GM19328 (cell line): ENCODE measurements around the gene CNTN5.

Experiments used
- ATAC-seq: cut with Tn5 transposase; IDR thresholded peaks from one replicate; pipeline ENCODE4 v1.9.1; 2021; ENCODE audit warnings: mild to moderate bottlenecking, moderate library complexity; ENCODE audit not compliant: unreplicated experiment

Gene CNTN5

DNA sequence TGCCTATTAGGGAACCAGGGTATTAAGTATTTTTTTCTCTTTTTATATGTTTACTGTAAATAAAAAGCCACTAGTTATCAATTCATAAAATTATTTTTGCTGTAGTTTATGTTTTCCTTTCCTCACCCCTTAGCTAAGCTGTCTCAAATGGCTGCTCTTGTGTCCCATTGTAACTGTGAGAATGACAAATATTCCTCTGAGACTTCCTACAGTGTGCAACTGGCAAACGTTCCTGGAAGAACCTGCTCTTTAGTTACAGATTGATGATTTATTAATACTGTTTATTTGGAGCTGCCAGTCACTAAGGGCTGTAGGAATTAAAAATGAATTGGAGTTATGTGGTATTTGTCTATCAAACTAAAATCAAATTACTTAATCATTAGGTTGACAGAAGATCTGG, 990.9 kb downstream of the CNTN5 start:
- ATAC-seq: no peak

DNA sequence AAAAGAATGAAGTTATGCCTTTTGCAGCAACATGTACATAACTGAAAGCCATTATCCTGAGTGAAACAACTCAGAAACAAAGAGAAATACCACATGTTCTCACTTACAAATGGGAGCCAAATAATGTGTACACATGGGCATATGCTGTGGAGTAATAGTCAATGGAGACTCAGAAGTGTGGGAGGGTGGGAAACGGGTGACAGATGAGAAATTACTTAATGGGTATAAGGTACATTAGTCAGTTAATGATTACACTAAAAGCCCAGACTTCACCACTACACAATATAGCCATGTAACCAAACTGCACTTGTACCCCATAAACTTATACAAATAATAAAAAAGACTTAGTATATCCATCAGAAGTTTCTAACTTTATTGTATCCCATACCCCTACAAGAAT, 992.3 kb downstream of the CNTN5 start:
- no peak for ATAC-seq

DNA sequence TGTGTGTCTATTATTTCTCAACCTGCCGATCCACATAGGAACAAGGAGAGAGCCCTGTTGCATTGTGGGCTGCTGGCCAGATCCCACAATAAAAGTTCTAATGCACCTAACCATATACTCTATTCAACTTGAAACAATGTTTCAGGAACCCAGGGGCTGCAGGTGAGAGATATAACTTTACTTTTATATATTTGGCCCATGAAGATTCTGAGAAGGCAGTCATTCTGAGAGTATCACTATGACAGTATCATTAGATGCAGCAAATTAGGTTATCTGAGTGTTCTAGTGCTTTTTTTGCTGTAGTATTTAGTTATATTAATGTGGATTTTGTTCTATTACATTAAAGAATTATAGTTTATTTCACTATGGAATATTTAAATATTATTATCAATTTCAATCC, 1011.2 kb downstream of the CNTN5 start:
- ATAC-seq: no peak

DNA sequence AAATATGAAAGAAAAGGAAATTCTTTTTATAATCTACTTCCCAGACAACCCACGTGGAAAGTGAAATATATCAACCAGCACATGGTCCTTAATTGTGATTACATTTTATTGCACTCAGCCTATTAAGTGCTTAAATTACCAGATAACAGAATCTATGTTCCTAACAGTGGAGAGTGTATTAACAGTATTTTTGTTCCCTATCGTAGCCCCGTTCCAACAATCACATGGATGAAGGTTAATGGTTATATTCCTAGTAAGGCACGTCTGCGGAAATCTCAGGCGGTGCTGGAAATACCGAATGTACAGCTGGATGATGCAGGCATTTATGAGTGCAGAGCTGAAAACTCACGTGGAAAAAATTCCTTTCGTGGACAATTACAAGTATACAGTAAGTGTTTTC, 1040.3 kb downstream of the CNTN5 start:
- no peak for ATAC-seq

DNA sequence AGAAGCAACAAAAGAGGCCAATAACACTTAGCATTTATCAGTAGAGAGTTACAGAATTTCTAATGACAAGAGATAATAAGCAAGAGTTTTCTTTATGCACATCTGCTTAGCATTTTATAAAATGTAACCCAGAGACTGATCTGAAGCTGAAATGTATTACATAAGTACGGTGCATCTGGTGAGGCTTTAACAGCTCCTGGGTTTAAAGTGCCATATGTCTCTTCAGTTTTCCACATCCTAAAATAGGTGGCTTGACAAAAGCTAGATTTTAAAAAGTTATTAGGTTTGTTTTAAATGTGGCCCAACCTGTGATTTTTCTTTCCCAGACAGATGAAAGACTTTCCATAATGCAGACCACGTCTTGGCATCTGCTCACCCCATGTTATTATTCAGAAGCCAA, 1045.7 kb downstream of the CNTN5 start:
- ATAC-seq: no peak

DNA sequence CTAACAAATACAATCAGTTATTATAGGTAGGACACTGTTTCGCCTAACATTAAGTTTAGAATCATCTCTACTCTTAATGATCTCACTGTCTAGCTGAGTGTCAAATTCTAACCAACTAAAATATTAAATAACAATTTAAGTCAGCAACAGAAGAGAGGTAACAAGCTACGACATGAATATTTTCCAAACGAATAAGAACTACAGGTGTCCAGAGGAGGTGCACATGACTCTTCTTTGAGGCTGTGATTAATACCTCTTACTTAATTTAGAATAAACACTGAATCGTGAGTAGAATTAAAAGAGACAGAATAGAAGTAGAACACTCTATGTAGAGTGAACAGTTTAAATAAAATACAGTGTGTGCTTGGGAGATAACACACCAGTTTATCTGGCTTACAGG, 1047.4 kb downstream of the CNTN5 start:
- no peak for ATAC-seq

DNA sequence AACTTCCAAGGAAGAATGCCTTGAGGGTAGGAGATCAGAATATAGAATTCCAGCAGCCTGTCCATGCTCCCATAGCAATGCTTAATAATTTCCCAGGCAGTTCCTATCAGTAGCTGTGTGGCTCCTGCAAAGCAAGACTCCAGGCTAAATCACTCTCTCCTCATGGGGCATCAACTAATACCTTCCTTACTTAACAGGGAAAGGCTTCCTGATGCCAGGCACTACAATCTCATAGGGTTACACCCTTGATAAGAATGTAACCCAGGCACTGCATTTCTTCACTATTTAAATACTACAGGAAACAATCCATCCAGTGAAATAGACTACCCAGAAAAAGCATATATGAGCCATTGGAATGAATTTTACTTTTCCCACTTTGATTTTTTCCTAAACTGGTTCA, 1051.4 kb downstream of the CNTN5 start:
- no peak for ATAC-seq

DNA sequence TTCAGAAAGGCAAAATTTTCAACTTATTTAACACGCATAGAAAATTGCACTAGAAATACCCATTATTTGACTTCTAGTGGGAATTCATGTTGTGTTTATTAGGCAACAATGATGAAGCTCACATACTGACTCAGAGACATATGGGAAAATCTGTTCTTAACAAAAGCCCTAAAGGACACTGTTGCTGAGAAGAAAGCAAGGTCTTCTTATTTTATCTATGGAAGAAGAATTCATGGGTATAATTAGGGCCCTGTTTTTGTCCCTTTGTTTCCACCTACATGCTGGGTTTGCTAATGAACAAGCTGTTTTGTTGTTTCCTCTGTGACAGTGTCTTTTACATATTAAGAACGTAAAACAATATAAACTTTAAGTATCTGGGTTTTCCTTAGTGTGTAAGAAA, 1059.6 kb downstream of the CNTN5 start:
- ATAC-seq: no peak

DNA sequence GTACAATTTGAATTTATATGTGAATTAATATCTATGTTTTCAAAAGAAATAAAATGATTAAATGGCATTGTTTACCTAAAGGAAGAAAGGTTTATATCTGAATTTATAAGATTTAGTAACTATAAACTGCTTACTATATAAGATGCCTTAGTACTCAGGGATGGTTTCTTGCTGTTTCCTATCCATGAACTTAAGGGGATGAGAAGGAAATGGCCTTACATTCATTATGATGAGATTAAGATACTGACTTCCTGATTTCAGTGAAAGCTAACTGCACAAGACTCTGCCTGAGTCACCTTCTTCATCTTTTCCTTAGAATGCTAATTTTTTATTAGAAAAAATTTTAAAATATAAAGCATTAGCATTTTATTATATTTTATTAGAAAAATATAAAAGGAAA, 1060.1 kb downstream of the CNTN5 start:
- no peak for ATAC-seq

DNA sequence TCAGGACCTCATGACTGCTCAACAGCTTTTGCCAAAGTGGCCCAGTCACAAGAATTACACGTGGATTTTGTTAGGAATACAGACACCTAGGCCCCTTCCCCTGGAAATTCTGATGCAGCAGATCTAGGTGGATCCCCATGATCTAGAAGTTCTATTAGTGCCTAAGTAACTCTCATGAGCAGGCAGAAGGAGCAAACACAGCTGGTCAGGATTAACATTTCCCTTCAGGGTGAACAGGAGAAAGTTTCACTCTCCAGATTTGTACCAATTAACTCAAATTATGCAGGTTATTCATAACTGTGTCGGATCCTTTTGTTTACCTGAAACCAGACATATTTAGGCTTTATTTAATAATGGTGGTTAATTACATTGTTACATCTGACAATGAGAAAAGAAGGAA, 1072.9 kb downstream of the CNTN5 start:
- no peak for ATAC-seq

DNA sequence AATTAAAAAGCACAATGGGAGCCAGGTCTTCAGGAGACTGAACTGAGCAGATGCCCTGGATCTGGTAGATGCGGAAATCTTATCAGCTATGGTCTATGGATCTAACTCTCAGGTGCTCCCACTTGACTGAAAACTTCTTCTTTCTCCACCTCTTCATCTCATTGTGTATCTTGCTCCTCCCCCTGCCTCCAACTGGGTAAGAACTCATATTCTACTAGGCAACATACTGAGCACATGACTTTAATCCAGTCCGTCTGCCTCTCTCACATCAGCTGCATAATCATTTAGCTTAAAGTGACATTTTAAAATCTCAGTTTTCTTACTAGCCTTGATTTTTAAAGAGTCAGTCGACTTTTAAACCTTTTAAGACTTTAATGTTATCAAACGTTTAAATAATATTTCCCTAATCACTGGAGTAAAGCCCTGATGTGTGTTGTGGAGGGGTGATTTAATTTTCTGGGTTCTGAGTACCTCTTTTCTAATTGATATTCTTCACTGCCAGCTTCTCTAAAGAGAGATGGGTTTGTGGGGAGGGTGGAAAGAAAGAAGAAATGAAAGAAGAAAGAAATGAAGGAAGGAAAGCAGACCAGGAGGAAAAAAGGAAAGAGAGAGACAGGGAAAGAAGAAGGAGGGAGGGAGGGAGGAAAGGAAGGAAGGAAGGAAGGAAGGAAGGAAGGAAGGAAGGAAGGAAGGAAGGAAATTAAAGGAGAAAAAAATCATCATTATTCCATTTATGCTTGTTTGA, 1073.5 kb downstream of the CNTN5 start:
- ATAC-seq: no peak

DNA sequence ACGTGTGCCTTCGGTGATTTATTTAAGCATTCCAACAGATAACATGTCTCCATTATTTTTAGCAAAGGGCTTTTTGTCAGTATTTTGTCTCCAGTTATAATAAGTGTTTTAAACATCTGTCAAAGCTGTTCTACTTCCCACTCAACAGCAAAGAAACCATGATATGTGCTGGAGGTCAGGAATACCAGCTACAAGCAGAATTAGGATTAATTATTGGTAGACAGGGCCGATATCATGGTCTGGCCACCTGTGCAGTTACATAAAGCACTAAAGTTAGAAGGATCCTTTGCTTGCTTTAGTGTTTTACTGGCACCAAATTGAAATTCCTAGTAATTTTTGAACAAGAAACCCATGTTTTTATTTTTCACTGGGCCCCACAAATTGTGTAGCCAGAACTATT, 1075.1 kb downstream of the CNTN5 start:
- ATAC-seq: no peak

DNA sequence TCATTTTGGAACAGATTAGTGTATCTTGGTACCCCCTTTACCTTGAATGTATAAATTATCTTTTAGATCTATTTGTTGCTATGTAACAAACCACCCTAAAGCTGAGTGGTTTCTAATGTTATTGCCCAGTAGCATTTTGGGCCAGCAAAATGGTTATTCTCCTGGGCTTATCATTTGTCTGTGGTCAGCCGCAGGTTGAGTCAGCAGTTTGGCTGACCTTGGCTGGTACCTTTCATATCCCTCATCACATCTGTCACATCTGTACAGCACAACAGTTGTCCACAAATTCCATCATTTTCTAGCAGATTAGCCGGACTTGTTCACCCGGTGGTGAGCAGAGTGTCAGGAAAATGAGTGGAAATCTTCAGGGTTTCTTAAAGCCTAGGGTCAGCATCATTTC, 1077.8 kb downstream of the CNTN5 start:
- ATAC-seq: no peak

DNA sequence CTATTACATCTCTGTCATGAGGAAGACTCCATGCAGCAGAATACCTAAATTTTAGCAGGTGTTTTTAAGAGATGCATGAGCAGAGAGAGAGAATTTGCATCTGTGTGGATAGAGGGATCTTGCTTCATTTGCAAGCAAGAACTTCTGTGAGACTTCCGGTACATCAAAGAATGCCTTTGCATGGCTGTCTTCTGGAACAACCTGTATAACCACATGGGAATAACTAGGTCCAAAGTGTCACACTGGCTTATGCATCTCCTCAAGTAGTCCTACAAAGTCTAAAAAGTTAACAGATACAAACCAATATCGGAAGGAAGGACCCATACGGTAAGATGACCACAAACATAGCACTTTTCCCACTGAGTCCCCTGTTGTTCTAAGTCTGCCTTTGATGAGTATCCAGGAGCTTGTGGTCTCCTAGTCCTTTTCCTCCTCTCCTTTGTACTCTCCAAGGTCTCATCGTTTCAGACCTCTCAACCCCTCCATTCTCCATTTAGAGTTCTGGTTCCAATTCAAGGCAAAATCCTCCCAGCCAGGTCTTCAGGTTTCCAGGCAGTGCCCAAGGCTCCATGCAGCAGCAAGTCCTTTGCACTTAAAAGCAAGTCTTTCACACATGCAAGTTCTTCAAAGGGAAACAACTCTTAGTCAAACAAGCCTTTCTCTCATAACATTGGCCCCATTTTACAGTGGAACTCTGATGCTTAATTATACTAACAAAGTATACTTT, 1084.7 kb downstream of the CNTN5 start:
- no peak for ATAC-seq

DNA sequence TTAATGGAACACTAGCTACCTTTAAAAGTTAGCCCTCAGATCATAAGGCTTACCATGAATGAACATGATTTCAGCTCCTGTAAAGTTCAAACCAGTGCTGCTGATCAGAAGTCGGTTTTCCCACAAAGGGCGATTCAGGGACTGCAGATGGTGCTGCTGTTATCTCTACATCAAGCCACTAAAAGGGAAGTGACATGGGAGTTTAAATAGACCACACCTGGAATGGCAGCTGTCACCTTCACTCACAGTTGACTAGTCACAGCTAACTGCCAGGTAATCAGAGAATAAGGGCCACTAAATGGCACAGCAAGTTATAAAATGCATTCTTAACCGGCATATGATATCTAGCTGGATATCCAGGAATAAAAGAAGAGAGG, 1085.2 kb downstream of the CNTN5 start:
- no peak for ATAC-seq

DNA sequence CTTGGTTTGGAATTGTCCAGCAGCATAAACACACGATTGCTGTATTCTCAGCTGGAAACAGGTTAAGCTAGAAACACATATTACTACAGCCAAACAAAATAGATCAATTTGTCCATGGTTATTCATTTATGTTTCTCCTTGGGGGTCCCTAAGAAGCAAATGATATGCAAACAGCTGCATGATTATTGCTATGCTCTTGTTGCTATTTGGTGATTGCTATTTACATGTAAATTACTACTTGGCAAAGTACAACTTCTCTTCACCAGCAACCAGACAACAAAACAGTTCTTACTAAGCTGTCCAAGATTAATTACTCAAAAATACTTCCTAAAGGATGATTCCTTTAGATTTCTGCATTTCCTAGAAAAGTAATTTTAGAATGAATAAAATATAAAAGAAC, 1098.4 kb downstream of the CNTN5 start:
- ATAC-seq: no peak

DNA sequence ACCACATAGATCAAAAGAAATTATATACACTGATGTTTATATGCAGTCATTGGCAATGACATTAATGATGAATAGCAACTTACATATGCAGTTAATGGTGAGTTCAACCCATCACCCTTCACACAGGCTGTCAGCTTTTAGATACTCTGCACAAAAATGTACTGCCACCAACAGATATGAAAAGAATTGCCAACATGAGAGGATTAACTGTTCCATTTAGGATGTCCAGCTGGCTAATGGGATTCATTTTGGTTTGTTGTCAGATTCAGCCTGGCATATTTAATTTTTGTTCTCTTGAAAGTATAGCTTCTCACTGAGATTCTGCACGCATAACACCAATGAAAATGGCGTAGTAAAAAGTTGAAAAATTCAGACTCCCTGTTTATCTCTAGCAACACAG, 1112.4 kb downstream of the CNTN5 start:
- no peak for ATAC-seq

DNA sequence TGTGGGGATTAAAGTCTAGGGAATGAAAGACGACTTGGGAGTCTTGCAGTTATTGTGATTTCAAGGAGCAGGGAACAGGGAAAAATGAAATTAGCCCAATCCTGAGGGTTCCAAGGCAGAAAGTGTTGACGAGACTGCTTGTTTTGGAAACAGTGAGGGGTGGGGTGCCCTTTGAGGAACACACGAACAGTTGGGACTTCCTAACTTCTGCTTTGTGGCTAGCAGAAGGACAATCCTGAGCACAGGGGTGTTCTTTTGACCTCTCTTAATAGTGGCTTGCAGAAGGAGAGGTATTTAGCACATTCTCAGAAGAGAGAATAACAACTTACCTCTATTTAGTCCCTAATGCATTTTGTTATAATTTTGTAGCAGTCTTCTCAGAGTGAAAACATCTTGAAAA, 1120.5 kb downstream of the CNTN5 start:
- no peak for ATAC-seq

DNA sequence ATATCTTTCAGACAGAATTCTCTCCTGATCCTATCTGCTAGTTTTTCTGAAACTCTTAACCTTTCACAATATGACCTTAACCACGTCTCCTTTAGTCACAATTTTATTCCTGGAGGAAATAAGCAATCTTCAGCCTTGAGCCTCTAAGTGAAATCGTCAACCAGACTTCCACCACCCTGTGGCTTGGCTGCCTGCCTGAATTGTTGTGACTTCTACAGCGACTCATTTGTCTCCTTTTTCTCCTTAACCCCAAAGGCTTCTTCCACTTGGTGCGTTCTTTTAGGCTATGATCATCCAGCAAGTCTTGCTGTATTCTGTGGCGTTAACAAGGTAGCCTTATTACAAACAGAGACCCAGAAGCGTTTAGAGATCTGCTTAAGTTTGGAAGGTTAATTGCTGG, 1131.2 kb downstream of the CNTN5 start:
- ATAC-seq: no peak

DNA sequence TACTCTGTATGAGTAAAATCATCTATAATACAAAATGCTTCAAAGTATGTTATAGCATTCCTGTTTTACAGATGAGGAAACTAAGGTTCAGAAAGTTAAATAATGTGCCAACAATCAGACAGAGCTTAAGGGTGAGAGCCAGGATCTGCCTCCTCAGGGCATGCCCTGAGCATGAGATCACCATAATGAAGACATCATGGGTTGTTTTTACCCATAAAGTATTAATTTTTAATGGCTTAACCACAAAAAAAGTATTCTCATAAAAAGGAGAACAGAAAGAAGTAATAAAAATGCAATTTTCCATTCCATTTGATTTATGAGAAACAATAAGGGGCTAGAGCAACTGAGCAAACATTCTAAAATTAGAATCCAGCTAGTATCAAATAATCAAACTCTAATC, 1132.0 kb downstream of the CNTN5 start:
- no peak for ATAC-seq

DNA sequence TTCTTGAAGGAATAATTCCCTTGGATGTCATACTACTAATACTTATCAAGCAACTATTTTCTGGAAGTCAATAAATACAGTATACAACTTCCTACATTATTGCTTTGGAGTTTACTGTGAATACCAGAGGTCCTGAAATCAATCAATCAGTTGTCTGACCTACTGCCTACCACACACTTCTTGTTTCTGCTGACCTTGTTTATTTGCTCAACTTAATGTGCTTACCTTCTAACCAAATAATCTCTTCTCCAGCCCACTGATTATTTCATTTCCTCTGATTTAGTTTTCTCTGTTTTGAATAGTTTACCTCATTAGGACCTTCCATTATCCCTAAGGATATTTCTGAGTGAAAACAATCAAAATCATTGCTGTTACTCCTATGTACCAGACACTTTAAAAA, 1142.7 kb downstream of the CNTN5 start:
- no peak for ATAC-seq

DNA sequence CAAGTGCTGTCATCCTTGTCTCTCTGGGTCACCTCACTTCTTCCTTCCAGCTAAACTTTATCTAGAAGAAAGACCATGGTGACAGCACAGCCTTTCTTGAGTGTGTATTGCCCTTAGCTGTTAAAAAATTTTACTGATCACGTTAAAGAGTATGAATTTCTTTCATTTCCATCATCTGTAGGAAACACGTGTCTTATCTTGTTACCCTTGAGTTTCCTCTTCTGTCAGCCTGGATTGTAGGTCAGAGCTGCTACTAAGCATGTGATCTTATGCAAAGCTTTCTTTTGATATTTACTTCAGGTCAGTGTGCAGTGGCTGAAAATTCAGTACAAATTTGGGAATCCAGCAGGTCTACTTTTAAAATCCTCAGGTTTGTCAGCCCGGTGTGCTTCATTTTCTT, 1154.1 kb downstream of the CNTN5 start:
- ATAC-seq: no peak

DNA sequence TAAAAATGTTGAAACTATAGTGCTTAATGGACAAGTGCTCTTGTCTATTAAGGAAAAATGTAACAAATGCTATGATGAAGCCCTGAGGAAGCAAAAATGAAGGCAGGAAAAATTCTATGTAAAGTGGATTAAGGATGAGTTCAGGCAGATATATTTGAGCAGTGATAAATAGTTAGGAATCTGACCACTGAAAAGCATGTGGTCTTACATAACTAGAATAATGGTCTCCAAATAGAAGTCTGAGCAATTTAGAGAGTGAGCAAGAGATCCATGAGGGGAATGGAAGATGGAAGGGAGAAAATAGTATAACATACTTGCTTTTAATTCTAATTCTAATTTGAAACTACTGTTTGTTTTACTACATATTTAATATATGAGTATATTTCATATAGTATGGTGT, 1155.7 kb downstream of the CNTN5 start:
- no peak for ATAC-seq
